Transverse colon (tissue), 4 donors: ENCODE data around the gene SAAL1.

Experiments
- EP300 ChIP-seq: sonication (generic); formaldehyde crosslinking; IDR thresholded peaks from one replicate; pipeline ENCODE4 v1.6.1; 2017; ENCODE audit warnings: antibody characterized with exemption, low read depth
- POLR2AphosphoS5 ChIP-seq, 3 donors: sonication (generic); formaldehyde crosslinking; IDR thresholded peaks; one replicate each; pipeline ENCODE4 v1.6.1; 2016; ENCODE audit warnings: antibody characterized with exemption in 3 of 3
- TF ChIP-seq, protein P1 (sequence below), 5 experiments: fragments of 200-600 bp in 3 of 5; fragments of 450-650 bp in 2 of 5; sonication (generic) in 3 of 5; IDR thresholded peaks; 1 replicate in 2 of 5; 2 replicates in 3 of 5; pipeline ENCODE4 v1.5.1; 2016 to 2017; ENCODE audit warnings: antibody characterized with exemption in 5 of 5, inconsistent platforms in 3 of 5, mild to moderate bottlenecking in 2 of 5, moderate library complexity in 1 of 5

DNA sequence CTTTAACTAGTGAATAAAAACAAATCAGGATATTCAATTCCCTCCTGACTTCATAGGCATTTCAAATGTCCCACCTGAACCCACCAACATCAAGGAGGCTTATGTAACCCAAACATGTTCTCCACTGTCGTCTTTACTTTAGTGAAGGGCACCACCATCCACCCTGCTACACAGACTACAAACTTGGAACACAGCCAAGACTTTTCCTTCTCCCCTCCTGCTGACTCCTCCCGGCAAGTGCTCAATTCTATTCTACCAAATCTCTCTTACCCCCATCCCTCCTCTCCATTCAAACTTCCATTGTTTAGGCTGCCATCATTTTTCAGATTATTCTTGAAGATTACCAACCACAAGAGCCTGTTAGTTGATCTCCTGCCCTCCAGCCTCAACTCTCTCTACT is 24.3 kb downstream of the SAAL1 start:
- TF ChIP-seq POLR2AphosphoS5 (IDR thresholded peaks at IDR 0.05) (no peak), EP300 (no peak)
- TF ChIP-seq, protein P1, sequence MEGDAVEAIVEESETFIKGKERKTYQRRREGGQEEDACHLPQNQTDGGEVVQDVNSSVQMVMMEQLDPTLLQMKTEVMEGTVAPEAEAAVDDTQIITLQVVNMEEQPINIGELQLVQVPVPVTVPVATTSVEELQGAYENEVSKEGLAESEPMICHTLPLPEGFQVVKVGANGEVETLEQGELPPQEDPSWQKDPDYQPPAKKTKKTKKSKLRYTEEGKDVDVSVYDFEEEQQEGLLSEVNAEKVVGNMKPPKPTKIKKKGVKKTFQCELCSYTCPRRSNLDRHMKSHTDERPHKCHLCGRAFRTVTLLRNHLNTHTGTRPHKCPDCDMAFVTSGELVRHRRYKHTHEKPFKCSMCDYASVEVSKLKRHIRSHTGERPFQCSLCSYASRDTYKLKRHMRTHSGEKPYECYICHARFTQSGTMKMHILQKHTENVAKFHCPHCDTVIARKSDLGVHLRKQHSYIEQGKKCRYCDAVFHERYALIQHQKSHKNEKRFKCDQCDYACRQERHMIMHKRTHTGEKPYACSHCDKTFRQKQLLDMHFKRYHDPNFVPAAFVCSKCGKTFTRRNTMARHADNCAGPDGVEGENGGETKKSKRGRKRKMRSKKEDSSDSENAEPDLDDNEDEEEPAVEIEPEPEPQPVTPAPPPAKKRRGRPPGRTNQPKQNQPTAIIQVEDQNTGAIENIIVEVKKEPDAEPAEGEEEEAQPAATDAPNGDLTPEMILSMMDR (IDR thresholded peaks at IDR 0.05): no peak
